PFSK-1 (cell line): ENCODE measurements around the gene FAM181A.

Experiments used
- FOXP2 ChIP-seq: optimal IDR thresholded peaks from 2 replicates; pipeline ENCODE3; 2011; ENCODE audit warnings: borderline replicate concordance, control low read depth, inconsistent platforms; ENCODE audit not compliant: insufficient read depth; ENCODE audit errors: extremely low read length, extremely low read depth
- POLR2AphosphoS5 ChIP-seq: IDR thresholded peaks from 2 replicates; pipeline ENCODE4 v1.6.1; 2012; ENCODE audit warnings: low read depth, mild to moderate bottlenecking, control low read depth, low read length, moderate library complexity
- SIN3A ChIP-seq: IDR thresholded peaks from 2 replicates; pipeline ENCODE4 v1.6.1; 2012; ENCODE audit warnings: mild to moderate bottlenecking, low read length, moderate library complexity, borderline replicate concordance; ENCODE audit not compliant: insufficient read depth
- TAF1 ChIP-seq: IDR thresholded peaks from 2 replicates; pipeline ENCODE4 v1.6.1; 2012; ENCODE audit warnings: low read length, control low read depth, borderline replicate concordance; ENCODE audit not compliant: insufficient read depth
- TF ChIP-seq, protein P1 (sequence below), 2 experiments: IDR thresholded peaks; 2 replicates each; pipeline versions ENCODE4 v1.6.1 to v1.8.0; 2011 to 2012; ENCODE audit warnings: low read depth in 2 of 2, low read length in 2 of 2, control low read depth in 1 of 2, inconsistent platforms in 1 of 2, mild to moderate bottlenecking in 1 of 2, moderate library complexity in 1 of 2; ENCODE audit not compliant: insufficient read depth in 1 of 2

FAM181A gene

DNA sequence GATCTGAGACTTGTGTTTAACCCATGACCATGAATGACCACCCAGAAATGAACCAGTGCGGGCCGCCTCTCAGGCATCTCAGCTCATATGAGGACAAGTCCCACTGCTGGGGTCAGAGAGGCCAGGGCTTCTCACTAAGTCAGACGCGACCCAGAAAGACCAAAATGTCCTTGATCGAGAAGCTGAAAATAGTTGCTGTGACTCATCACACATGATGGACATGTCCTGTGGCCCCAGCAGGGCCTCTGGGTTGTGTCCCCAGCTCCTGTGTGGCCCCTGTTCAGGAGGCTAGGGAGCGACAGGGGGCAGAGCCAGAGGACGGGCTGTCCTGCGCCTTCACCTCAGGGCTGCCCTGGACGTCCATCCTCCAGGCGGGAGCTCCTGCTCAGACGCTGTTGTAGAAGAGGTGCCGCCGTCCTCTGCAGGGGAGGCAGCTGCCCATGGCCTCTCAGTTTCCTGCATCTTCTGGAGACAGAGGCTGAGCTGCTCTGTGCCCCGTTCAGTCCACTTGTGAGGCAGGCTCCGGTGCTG, 29.0 kb upstream of the FAM181A start:
- no peak for TF ChIP-seq POLR2AphosphoS5
- TF ChIP-seq TAF1 = no peak
- TF ChIP-seq SIN3A = no peak
- TF ChIP-seq, protein P1, sequence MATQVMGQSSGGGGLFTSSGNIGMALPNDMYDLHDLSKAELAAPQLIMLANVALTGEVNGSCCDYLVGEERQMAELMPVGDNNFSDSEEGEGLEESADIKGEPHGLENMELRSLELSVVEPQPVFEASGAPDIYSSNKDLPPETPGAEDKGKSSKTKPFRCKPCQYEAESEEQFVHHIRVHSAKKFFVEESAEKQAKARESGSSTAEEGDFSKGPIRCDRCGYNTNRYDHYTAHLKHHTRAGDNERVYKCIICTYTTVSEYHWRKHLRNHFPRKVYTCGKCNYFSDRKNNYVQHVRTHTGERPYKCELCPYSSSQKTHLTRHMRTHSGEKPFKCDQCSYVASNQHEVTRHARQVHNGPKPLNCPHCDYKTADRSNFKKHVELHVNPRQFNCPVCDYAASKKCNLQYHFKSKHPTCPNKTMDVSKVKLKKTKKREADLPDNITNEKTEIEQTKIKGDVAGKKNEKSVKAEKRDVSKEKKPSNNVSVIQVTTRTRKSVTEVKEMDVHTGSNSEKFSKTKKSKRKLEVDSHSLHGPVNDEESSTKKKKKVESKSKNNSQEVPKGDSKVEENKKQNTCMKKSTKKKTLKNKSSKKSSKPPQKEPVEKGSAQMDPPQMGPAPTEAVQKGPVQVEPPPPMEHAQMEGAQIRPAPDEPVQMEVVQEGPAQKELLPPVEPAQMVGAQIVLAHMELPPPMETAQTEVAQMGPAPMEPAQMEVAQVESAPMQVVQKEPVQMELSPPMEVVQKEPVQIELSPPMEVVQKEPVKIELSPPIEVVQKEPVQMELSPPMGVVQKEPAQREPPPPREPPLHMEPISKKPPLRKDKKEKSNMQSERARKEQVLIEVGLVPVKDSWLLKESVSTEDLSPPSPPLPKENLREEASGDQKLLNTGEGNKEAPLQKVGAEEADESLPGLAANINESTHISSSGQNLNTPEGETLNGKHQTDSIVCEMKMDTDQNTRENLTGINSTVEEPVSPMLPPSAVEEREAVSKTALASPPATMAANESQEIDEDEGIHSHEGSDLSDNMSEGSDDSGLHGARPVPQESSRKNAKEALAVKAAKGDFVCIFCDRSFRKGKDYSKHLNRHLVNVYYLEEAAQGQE (IDR thresholded peaks at IDR 0.05; ENCODE audit: insufficient read depth in 1 of 2, low read depth in 2 of 2, low read length in 2 of 2) = no peak
- no peak for TF ChIP-seq FOXP2

DNA sequence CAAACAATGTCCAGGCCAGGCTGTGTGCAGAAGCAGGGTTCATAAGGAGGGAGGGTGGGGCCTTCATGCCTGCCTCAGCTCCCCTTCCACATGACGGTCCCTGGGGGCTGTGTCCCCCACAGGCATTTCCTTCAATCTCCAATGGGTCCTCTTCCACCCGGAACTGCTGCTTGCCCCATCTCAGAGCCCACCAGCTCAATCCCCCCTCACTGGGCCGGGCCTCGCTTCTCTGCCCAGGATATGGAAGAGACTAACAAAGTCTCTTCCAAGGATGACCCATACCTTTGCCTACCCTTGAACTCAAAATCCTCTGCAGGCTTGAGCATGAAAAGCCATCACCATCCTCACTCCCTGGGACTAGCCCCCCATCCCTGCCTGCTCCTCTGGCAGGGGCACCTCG, 28.4 kb upstream of the FAM181A start:
- TF ChIP-seq TAF1 = no peak
- no peak for TF ChIP-seq POLR2AphosphoS5
- TF ChIP-seq FOXP2 = no peak
- no peak for TF ChIP-seq SIN3A
- TF ChIP-seq, protein P1 (IDR thresholded peaks at IDR 0.05; ENCODE audit: insufficient read depth in 1 of 2, low read depth in 2 of 2, low read length in 2 of 2) = no peak

DNA sequence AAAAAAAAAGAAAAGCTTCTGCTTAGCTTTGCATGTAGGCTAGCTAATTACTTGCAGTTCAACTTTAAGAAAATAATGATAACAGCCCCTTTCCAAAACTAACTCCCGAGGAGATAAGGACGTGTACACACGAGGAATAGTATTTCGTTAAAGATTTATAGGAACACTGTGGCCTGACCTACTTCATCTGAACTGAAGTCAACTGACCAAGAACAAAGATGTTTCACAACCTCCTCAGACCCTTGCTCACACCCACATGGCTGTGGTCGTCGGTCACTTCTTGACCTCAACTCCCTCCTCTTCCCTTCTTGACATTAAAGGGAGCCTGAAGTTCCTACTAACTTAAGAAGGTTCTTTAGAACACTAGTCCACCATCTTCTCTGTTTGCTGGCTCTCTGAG, 25.3 kb upstream of the FAM181A start:
- no peak for TF ChIP-seq POLR2AphosphoS5
- no peak for TF ChIP-seq TAF1
- TF ChIP-seq FOXP2 = no peak
- TF ChIP-seq, protein P1 (IDR thresholded peaks at IDR 0.05; ENCODE audit: insufficient read depth in 1 of 2, low read depth in 2 of 2, low read length in 2 of 2) = no peak
- no peak for TF ChIP-seq SIN3A

DNA sequence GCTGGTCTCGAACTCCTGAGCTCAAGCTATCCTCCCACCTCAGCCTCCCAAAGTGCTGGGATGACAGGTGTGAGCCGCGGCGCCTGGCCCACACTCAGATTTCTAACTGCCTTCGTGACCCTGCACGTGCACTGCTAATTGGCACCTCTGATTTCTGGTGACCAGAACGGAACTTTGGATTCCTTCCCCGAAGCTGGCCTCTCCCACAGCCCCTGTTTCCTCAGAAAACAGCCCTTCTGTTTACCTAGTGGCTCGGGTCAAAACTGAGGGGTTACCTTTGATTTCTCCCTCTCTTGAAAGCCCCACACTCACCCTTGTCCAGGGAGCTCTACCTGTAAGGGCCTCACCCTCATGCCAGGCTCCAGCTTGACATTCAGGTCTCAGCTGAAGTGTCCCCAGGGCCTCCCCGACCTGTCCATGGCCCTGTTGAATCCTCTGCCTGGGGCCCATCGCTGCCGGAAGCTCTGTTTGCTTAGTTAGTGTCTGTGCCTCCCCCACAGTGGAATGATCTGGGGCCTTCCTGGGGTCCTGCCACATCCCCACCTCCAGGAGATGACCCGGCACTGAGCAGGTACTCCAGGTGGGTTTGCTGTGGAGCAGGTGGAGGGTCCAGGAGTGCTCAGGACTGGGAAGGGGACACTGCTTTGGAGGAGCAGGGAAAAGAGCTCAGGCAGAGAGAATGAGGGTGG, 24.4 kb upstream of the FAM181A start:
- no peak for TF ChIP-seq POLR2AphosphoS5
- TF ChIP-seq TAF1 = no peak

DNA sequence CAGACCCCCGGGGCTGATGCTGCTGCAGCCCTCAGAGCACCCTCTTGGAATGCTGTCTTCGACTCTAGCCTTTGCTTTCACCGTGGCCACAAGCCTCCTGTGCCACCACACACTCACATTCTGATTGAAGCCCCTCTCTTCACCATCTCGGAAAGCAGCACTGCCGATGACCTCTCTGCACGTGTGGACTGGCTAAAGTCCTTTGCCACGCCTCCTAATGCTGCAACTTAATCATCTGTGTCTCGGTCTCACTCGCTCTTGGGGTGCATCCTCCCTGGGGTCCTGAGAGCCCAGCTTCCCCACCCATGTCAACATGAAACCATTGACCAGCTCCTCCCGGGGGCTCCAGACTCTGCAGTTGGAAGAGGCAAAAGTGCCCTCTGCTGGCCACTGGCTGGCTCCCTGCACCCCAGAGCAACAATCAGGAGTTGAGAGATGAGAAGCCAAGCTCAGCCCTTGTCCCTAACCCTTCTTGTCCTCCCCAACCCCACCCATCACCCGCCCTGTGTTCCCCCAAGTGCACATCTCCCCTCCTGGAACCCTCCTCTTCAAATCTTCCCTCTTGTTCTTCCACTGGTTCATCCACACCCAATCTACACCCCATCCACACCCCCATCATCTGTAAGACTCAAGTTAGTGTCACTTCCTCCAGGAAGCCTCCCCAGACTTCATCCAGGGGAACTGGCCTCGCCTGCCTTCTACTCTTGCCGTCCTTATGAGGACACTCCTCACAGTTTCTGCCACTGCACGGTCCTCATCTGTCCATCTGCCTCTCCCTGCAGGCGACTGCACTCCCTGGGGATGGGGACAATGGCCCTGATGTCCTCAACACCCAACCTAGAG, 23.6 kb upstream of the FAM181A start:
- TF ChIP-seq POLR2AphosphoS5 (no peak), TAF1 (no peak)

DNA sequence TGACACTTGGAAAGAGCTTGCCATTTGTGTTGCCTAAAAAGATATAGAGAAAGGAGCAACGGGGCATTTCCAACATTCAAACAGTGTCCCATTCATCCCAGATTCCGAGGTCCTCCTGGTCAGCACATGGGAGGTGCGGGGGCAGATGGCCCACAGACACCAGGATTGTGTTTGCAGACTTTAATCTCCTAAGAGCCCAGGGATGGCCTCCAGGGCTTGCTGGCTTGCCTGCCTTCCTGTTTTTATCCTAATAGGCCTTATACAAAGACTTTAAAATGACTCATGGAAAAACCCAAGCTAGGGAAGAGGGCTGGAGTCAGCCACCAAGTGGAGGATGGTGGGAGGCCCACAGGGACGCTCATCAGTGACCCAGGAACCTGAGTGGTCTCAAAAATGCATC, 21.5 kb upstream of the FAM181A start:
- TF ChIP-seq POLR2AphosphoS5 (no peak), FOXP2 (no peak), TAF1 (no peak), SIN3A (no peak)
- TF ChIP-seq, protein P1 (IDR thresholded peaks at IDR 0.05; ENCODE audit: insufficient read depth in 1 of 2, low read depth in 2 of 2, low read length in 2 of 2) = no peak
